Measurements from ENCODE around the gene MRPS18A.

GRCh38 chr6:43674291-43674690, 13.3 kb downstream of the MRPS18A start:
- TF ChIP-seq CTCF (IDR thresholded peaks at IDR 0.05; ENCODE audit: control extremely low read depth in 1 of 3, insufficient read depth in 1 of 3, low read depth in 1 of 3, low read length in 3 of 3), result no peak
- TF ChIP-seq POLR2AphosphoS5 (IDR thresholded peaks at IDR 0.05; ENCODE audit: low read depth, low read length), result no peak
- TF ChIP-seq BCL11A (IDR thresholded peaks at IDR 0.05; ENCODE audit: low read depth in 2 of 2, low read length in 2 of 2), result no peak
- TF ChIP-seq RXRA (IDR thresholded peaks at IDR 0.05; ENCODE audit: insufficient read depth, low read depth, low read length), result no peak
- TF ChIP-seq SAP30 (IDR thresholded peaks at IDR 0.05; ENCODE audit: insufficient read depth, insufficient replicate concordance, low read length), result no peak
- TF ChIP-seq POLR2A (IDR thresholded peaks at IDR 0.05; ENCODE audit: control extremely low read depth in 1 of 2, low read depth in 2 of 2, low read length in 2 of 2), result 0 out of 3 replicates have a peak, but pooled peaks of 1 of the 2 experiments have one; percentile 8

Measured in H1 (cell line).